HEK293T (cell line): ENCODE measurements around the gene DSP.

Source experiments
- ARNT ChIP-seq: fragments of 450-650 bp; IDR thresholded peaks from 2 replicates; pipeline ENCODE4 v1.6.1; 2017; ENCODE audit warnings: mild to moderate bottlenecking
- BHLHE40 ChIP-seq: fragments of 450-650 bp; IDR thresholded peaks from 2 replicates; pipeline ENCODE4 v1.6.1; 2016; ENCODE audit warnings: mild to moderate bottlenecking, moderate library complexity, borderline replicate concordance
- FOXM1 ChIP-seq: fragments of 450-650 bp; IDR thresholded peaks from 2 replicates; pipeline ENCODE4 v1.6.1; 2017; ENCODE audit warnings: mild to moderate bottlenecking, borderline replicate concordance
- SP1 ChIP-seq: fragments of 450-650 bp; IDR thresholded peaks from 2 replicates; pipeline ENCODE4 v1.6.1; 2017
- SUZ12 ChIP-seq: fragments of 450-650 bp; IDR thresholded peaks from 2 replicates; pipeline ENCODE4 v1.6.1; 2016; ENCODE audit warnings: mild to moderate bottlenecking
- TARDBP ChIP-seq: fragments of 450-650 bp; IDR thresholded peaks from 2 replicates; pipeline ENCODE4 v1.6.1; 2016
- ZNF384 ChIP-seq: fragments of 450-650 bp; IDR thresholded peaks from 2 replicates; pipeline ENCODE4 v1.6.1; 2016
- TF ChIP-seq, protein P1 (sequence below): fragments of 450-650 bp; IDR thresholded peaks from 2 replicates; pipeline ENCODE4 v1.6.1; 2016

DNA sequence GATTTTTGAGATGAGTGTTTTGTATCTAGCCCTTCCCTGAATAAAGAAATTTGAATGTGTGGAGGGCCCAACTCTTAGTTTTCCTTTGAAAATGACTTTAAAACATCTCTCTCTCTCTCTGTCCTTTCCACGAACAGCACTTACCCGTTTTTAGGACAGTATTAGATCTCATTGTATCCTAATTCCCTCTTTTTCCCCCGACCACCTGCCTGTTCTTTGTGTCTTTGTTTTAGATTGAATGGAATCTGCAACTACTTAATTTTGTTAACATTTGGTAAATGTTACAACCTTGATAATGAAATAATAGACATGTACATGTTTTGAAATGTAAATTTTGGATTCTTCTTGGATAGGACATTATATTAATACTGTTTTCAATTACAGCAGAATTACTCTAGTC, 3.1 kb downstream of the DSP start:
- TF ChIP-seq ZNF384 (no peak), FOXM1 (no peak), BHLHE40 (no peak), SP1 (no peak), TARDBP (no peak), ARNT (no peak), SUZ12 (no peak)
- TF ChIP-seq, protein P1, sequence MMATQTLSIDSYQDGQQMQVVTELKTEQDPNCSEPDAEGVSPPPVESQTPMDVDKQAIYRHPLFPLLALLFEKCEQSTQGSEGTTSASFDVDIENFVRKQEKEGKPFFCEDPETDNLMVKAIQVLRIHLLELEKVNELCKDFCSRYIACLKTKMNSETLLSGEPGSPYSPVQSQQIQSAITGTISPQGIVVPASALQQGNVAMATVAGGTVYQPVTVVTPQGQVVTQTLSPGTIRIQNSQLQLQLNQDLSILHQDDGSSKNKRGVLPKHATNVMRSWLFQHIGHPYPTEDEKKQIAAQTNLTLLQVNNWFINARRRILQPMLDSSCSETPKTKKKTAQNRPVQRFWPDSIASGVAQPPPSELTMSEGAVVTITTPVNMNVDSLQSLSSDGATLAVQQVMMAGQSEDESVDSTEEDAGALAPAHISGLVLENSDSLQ = no peak
